Fibroblast of skin of left biceps (primary cell): ENCODE data around the gene C20orf96.

Source experiments
- DNase-seq, 2 experiments: peaks; one replicate each; pipeline ENCODE4 v3.0.0-alpha.2; 2013; ENCODE audit warnings: low read depth in 2 of 2

The C20orf96 gene

DNA sequence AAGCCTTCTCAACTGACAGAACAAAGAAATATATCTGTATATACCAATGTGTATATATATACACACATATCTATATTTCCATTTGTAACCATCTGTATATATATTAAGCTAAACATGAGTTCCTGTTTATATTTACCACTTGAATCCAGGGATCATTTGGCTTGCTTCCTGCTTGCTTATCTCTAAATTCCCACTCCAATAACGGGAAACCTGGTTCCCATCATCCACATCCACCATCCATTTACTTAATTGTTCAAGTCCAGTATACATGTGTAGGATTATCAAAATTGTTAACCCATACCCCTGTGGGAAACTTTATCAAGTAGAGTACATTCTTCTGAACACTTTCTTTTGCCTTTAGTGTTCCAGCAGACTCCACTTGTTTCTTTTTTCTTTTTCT is 22.3 kb upstream of the C20orf96 start:
- no peak for DNase-seq

GRCh38 chr20:312067-312466 is 21.5 kb upstream of the C20orf96 start:
- no peak for DNase-seq

GRCh38 chr20:311609-312008 is 21.1 kb upstream of the C20orf96 start:
- no peak for DNase-seq

DNA sequence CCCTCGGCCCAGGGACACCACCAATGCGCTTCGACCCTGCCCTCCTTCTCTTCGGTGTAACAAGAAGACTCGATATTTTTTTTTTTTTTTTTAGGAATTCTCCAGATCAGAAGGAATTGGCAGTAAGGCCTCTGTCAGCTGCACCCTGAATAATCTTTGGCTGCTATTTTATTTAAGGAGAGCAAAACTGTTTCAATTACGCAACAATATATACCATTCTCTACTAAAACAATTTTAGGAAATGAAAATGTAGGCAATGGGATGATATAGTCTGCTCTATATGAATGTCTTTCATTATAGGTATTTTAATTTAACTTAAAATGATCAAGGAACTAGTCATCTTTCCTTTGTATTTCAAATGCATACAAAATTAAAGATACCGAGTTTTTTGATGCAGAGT is 20.1 kb upstream of the C20orf96 start:
- no peak for DNase-seq

DNA sequence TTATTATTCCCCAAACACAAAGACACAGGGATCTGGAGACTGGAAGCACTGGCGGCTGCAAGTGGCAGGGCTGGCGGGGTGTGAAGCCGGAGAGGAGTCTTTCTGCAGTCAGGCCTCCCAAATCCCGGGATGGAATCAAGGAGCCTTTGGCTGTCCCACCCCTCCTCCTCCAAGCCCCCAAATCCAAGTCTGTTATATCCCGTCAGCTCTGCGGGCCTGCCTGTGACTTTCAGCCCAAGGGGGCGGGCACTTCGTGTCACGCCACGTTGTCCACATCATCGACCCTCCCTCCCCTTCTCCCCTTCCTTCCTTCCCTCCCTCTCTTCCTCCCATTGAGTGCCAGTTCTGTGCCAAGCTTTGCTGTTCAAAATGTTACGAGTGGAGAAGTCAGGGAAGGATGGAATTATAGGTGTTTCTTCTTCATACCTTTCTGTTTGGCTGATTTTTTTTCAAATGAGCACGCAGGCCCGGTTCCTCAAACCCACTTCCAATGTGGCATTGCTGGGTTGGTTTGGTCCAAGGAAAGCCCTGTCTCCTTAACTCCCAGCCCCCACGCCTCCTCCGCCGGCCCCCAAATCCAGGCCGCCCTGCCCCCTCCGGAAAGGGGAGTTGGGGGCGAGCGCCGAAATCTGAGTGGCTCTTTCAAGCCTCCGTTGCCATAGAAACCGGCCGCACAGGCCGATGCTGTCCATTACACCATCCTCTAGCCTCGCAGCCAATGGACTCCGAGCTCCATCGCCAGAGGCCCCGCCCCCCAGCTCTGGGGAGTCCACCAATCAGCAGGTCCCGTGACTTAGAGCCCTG is 19.5 kb upstream of the C20orf96 start:
- DNase-seq = peak; percentile 99

GRCh38 chr20:309306-309840 is 18.8 kb upstream of the C20orf96 start:
- no peak for DNase-seq

DNA sequence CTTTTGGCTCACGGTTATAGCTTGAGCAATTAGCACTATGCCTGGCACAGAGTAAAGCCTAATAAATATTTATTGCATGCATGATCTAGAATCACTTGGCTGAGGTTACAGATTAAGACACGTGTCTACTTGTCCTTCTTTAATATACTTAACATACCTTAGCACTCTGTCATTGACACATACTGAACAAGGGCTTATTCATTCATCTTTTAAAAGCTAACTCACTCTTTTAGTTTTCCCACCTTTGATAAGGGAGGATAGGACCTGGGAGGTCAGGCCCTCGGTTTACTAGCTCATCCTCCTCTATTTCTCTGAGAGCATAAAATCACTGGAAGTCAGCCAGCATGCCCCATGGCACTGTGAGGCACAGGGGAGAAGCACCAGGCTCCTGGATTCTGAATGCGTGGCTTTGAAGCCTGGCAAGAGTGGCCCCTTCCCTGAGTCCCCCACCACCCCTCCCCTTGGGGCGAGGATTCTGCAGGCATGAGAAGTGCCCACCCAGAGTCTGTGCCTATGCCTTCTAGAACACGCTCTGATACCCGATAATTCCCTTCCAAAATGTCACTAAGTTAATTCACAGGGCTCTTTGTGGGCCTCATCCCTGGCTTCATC is 18.0 kb upstream of the C20orf96 start:
- no peak for DNase-seq

- DNase-seq = no peak
Observed at GRCh38 chr20:305745-306144, 15.2 kb upstream of the C20orf96 start.

- DNase-seq = no peak
Observed at GRCh38 chr20:301886-302848, 11.6 kb upstream of the C20orf96 start.

DNA sequence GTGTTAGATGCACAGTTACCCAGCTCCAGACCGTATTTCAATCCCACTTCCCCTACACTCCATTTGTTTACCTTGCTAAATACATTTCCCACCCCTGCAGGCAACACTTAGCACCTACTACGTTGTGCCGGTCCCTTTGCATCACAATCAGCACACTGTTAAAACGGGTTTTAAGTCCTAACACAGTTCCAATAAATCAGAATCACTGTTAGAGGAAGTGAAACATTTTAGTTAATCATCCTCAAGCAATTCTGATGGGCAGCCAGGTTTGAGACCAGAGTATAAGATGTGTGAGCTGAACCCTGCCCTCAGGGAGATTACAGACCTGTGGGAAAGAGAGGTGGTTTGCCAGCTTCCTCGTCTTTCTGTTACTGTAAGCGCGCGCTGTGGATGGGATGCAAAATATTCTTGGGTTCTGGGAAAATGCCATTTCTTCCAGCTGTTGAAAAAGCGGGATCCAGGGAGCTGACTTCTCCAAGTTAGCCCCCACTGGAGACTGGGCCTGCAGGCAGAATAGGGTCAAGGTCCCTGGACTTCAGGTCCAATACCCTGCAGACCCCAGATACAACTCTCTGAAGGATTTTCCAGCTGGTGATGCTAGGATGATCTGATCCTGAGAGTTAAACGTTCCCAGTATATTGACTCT is 9.9 kb upstream of the C20orf96 start:
- no peak for DNase-seq

DNA sequence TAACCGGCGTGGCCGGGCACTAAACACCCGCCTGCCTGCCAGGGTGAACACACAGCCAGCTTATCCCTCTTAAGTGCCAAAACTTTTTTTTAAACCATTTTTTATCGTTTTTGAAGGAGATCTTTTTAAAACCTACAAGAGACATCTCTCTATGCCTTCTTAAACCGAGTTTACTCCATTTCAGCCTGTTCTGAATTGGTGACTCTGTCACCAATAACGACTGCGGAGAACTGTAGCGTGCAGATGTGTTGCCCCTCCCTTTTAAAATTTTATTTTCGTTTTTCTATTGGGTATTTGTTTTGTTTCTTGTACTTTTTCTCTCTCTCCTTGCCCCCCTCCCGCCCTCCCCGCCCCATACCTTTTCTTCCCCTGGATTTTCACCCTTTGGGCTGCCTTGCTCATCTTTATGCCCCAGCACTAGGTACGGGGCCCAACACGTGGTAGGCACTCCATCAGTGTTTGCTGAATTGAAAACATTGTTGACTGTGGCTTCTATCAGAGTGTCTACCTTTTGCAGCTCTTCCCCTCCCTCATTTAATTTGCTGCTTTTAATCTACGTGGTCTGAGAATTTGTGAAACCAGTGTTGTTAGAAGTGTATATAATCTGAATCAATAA is 8.3 kb upstream of the C20orf96 start:
- no peak for DNase-seq

DNA sequence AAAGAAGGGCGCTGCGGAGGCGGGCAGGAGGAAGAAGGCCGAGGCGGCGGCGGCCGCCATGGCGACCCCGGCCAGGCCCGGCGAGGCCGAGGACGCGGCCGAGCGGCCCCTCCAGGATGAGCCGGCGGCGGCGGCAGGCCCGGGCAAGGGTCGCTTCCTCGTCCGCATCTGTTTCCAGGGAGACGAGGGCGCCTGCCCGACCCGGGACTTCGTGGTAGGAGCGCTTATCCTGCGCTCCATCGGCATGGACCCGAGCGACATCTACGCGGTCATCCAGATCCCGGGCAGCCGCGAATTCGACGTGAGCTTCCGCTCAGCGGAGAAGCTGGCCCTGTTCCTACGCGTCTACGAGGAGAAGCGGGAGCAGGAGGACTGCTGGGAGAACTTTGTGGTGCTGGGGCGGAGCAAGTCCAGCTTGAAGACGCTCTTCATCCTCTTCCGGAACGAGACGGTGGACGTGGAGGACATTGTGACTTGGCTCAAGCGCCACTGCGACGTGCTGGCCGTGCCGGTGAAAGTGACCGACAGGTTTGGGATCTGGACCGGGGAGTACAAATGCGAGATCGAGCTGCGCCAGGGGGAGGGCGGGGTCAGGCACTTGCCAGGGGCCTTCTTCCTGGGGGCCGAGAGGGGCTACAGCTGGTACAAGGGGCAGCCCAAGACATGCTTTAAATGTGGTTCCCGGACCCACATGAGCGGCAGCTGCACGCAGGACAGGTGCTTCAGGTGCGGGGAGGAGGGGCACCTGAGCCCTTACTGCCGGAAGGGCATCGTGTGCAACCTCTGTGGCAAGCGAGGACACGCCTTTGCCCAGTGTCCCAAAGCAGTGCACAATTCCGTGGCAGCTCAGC is 7.6 kb upstream of the C20orf96 start:
- no peak for DNase-seq

GRCh38 chr20:297098-297924 is 6.8 kb upstream of the C20orf96 start, which contains the start of gene ZCCHC3:
Gene ZCCHC3, plus strand, starts transcription at chr20:297570. Its CDS starts 17 bp downstream, at chr20:297587.
- peak; percentile 92 to 94 for DNase-seq

DNA sequence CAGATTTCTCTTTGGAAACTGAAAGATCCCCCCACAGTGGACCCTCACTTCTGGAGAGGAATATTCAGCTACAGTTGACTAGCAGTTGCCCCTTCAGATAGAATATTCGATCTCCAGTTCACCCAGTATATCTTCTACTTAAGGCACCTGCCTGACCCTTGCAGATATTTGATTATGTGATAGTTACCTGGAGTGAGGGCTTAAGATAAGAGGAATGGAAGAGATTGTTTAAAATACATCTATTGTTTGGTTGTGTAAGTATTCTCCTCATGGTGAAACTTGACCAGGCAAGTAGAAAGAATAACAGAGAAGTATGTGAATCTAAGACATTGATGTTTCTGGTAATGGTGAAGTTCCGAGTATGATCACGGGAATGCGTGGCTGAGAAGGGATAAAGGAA is 5.3 kb upstream of the C20orf96 start:
- no peak for DNase-seq

DNA sequence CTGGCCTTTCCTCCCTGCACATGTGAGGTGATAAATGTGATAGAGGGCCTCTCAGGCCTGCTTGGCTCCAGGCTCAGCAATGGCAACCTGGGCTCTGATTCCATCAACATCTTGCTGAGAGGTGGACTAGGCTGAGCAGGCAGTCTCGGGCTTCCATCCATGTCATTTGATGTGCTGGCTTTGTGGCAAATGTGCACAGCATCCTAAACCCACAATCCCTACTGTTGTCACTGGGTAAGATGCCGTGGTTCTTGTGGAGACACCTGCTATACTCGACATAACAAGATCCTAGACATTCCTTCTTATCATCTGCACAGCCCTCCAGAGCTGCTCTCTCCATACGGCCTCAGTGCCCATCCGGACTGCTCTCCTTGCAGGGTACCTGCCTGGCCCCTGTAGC is 4.1 kb upstream of the C20orf96 start:
- no peak for DNase-seq

- DNase-seq = no peak
Observed at GRCh38 chr20:289693-290083, 862 bp downstream of the C20orf96 start.

GRCh38 chr20:288956-289692 is 1.4 kb downstream of the C20orf96 start:
- no peak for DNase-seq

GRCh38 chr20:286508-286907 is 4.0 kb downstream of the C20orf96 start:
- DNase-seq = no peak
